ENCODE data around the gene UGGT2. TPM values are rescaled to one million over a fixed set of nuclear protein-coding genes. Genes with fewer than 3 reads are reported as not detected.
"Not testable (repeated sequence)": the region's sequence is repeated elsewhere in the genome, so short reads cannot be mapped to it uniquely, and the experiment has no call there.

The UGGT2 gene
- total and polyA plus RNA-seq, 8 donors = 24.1 to 50.0 (median 43.3) TPM

DNA sequence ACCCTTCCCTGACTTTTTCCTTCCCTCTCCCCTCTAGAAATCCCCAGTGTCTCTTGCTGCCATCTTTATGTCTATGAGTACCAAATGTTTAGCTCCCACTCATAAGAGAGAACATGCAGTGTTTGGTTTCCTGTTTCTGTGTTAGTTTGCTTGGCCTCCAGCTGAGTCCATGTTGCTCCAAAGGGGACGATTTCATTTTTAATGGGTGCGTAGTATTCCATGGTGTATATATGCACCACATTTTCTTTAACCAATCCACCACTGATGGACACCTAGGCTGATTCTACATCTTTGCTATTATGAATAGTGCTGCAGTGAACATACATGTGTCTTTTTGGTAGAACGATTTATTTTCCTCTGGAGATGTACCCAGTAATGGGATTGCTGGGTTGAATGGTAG, 123.8 kb downstream of the UGGT2 start:
- H3K36me3 ChIP-seq = peaks cover 0 to 21% of the 10 kb centered on the region in 2 donors
- H3K27me3 ChIP-seq = no peaks in the 10 kb centered on the region
- ATAC-seq (no peak), DNase-seq (no peak)
- H3K4me3 ChIP-seq = no peak overlapping the region
- H3K9me3 ChIP-seq = peaks cover 0 to 30% of the 10 kb centered on the region in 2 donors
- H3K27ac ChIP-seq = no peak overlapping the region
- TF ChIP-seq, protein P1, sequence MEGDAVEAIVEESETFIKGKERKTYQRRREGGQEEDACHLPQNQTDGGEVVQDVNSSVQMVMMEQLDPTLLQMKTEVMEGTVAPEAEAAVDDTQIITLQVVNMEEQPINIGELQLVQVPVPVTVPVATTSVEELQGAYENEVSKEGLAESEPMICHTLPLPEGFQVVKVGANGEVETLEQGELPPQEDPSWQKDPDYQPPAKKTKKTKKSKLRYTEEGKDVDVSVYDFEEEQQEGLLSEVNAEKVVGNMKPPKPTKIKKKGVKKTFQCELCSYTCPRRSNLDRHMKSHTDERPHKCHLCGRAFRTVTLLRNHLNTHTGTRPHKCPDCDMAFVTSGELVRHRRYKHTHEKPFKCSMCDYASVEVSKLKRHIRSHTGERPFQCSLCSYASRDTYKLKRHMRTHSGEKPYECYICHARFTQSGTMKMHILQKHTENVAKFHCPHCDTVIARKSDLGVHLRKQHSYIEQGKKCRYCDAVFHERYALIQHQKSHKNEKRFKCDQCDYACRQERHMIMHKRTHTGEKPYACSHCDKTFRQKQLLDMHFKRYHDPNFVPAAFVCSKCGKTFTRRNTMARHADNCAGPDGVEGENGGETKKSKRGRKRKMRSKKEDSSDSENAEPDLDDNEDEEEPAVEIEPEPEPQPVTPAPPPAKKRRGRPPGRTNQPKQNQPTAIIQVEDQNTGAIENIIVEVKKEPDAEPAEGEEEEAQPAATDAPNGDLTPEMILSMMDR (IDR thresholded peaks at IDR 0.05) = no peak
- H3K4me1 ChIP-seq = no peaks in the 10 kb centered on the region
- intact Hi-C loops (cut with DNase I) = no loop called here

DNA sequence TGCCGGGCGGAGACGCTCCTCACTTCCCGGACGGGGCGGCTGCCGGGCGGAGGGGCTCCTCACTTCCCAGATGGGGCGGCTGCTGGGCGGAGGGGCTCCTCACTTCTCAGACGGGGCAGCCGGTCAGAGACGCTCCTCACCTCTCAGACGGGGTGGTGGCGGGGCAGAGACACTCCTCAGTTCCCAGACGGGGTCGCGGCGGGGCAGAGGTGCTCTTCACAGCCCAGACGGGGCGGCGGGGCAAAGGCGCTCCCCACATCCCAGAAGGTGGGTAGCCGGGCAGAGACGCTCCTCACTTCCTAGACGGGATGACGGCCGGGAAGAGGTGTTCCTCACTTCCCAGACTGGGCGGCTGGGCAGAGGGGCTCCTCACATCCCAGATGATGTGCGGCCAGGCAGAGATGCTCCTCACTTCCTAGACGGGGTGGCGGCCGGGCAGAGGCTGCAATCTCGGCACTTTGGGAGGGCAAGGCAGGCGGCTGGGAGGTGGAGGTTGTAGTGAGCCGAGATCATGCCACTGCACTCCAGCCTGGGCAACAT, 124.8 kb downstream of the UGGT2 start:
- intact Hi-C loops (cut with DNase I); H3K4me1 ChIP-seq; ATAC-seq; H3K27ac ChIP-seq; H3K27me3 ChIP-seq; H3K4me3 ChIP-seq: not testable (repeated sequence)
- peak in 1 of 4 donors; percentile 71 for DNase-seq
- Histone ChIP-seq H3K9me3 (peaks cover 0 to 30% of the 10 kb centered on the region in 2 donors), H3K36me3 (peaks cover 0 to 18% of the 10 kb centered on the region in 2 donors)

DNA sequence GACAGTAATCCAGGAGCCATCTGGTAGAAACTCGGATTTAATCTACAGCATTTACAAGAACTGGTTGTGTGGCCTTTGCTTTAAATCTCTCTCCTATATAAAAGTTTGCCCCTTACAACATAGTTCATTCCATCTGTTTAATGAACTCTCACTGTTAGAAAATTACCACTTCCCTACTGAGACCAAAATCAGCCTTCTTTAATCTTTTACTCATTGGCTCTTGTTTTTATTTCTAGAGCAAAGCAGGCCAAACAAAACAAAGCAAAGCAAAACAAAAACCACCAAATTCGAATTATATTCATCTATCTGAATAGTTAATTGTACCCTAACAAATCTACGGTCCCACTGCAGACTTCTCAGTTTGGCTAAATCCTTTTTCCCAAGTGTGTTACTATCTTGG, 127.0 kb downstream of the UGGT2 start:
- ATAC-seq = no peak
- H3K36me3 ChIP-seq = peaks cover 0 to 17% of the 10 kb centered on the region in 2 donors
- H3K4me1 ChIP-seq = no peaks in the 10 kb centered on the region
- DNase-seq = no peak
- peaks cover 0 to 24% of the 10 kb centered on the region in 2 donors for H3K9me3 ChIP-seq
- no peak overlapping the region for H3K27ac ChIP-seq
- H3K27me3 ChIP-seq = no peaks in the 10 kb centered on the region
- TF ChIP-seq, protein P1 (IDR thresholded peaks at IDR 0.05) = no peak
- no peak overlapping the region for H3K4me3 ChIP-seq
- intact Hi-C loops (cut with DNase I) = no loop called here

DNA sequence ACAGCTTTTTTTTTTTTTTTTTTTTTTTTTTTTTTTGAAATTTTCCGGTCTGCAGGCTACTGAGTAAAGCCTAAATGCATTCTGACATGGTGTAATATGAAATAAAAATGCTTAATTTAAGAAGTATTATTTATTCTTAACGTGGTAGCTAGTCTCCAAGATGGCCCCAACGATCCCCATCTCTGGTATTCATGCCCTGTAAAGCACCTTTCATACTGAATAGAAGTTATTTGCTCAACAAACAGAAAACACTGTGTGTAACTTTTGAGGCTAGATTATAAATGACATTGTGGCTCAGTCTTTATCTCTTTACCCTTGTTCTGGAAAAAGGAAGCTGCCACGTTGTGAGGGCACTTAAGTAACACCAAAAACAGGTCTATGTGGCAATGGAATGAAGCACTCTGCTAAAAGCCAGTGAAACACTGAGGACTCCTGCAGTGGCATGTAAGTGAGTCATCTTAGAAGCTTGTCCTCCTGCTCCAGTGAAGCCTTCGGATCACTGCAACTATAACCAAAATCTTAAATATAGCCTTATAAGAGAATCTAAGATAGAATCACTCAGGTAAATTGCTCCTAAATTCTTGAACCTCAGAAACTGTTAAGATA, 128.7 kb downstream of the UGGT2 start:
- H3K4me3 ChIP-seq = no peak overlapping the region
- intact Hi-C loops (cut with DNase I) = no loop called here
- DNase-seq (no peak), ATAC-seq (peak; percentile 80)
- H3K27me3 ChIP-seq = no peaks in the 10 kb centered on the region
- H3K36me3 ChIP-seq = peaks cover 0 to 7% of the 10 kb centered on the region in 2 donors
- no peaks in the 10 kb centered on the region for H3K4me1 ChIP-seq
- H3K27ac ChIP-seq = no peak overlapping the region
- TF ChIP-seq, protein P1 (IDR thresholded peaks at IDR 0.05) = no peak
- H3K9me3 ChIP-seq = peaks cover 0 to 9% of the 10 kb centered on the region in 2 donors

DNA sequence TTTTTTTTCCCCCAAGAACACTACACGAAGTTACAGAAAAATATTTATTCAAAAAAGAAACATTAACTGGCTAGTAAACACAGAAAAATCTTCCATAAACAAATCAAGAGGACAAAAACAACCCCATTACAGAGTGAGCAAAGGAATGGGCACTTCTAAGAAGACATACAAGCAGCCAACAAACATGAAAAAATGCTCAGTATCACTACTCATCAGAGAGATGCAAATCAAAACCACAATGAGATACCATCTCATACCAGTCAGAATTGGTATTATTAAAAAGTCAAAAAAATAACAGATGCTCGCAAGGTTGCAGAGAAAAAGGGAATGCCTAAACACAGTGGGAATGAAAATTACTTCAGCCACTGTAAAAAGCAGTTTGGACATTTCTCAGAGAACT, 131.7 kb downstream of the UGGT2 start:
- Histone ChIP-seq H3K4me1 (no peaks in the 10 kb centered on the region), H3K9me3 (no peaks in the 10 kb centered on the region), H3K36me3 (no peaks in the 10 kb centered on the region), H3K27me3 (no peaks in the 10 kb centered on the region), H3K4me3 (no peak overlapping the region), H3K27ac (no peak overlapping the region)
- no peak for ATAC-seq
- DNase-seq = no peak
- intact Hi-C loops (cut with DNase I) = no loop called here
- TF ChIP-seq, protein P1 (IDR thresholded peaks at IDR 0.05) = no peak

DNA sequence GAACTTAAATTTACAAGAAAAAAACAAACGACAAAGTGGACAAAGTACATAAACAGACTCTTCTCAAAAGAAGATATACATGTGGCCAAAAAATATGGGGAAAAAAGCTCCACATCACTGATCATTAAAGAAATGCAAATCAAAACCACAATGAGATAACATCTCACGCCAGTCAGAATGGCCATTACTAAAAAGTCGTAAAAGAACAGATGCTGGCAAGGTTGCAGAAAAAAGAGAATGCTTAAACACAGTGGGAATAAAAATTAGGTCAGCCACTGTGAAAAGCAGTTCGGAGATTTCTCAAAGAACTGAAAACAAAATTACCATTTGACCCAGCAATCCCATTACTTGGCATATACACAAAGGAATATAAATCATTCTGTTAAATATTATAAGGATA, 132.7 kb downstream of the UGGT2 start:
- Histone ChIP-seq H3K4me3 (no peak overlapping the region), H3K27ac (no peak overlapping the region), H3K9me3 (no peaks in the 10 kb centered on the region), H3K36me3 (peaks cover 0 to 6% of the 10 kb centered on the region in 2 donors), H3K4me1 (no peaks in the 10 kb centered on the region), H3K27me3 (no peaks in the 10 kb centered on the region)
- TF ChIP-seq, protein P1 (IDR thresholded peaks at IDR 0.05) = no peak
- no peak for DNase-seq
- intact Hi-C loops (cut with DNase I) = no loop called here
- no peak for ATAC-seq
